Bronchial epithelial cell (primary cell): ENCODE data around the gene ISG15. TPM values are rescaled to one million over a fixed set of nuclear protein-coding genes. Genes with fewer than 3 reads are reported as not detected.
A peak's percentile ranks its signal among the peaks of the same experiment; 100 is the strongest.
"Not testable (repeated sequence)": the region's sequence is repeated elsewhere in the genome, so short reads cannot be mapped to it uniquely, and the experiment has no call there.

Experiments
- DNase-seq: peaks from one replicate; pipeline ENCODE4 v3.0.0-alpha.2; 2010; ENCODE audit warnings: low read depth
- FAIRE-seq: peaks from 2 replicates; lab custom pipeline; 2011; peaks lifted over from hg19 to GRCh38; lab: Jason Lieb, UNC
- H3K27me3 ChIP-seq: 2 replicates; pipeline ENCODE4 v1.5.1; 2011; ENCODE audit warnings: low read length; ENCODE audit not compliant: control insufficient read depth, insufficient read depth
- H3K36me3 ChIP-seq: 2 replicates; pipeline ENCODE4 v1.5.1; 2011; ENCODE audit warnings: low read length; ENCODE audit not compliant: control insufficient read depth, insufficient read depth
- H3K4me3 ChIP-seq: 2 replicates; pipeline ENCODE4 v1.5.1; 2011; ENCODE audit warnings: mild to moderate bottlenecking, low read depth, low read length, control low read depth
- CTCF ChIP-seq: IDR thresholded peaks from 2 replicates; pipeline ENCODE4 v1.5.1; 2011; ENCODE audit warnings: mild to moderate bottlenecking, moderate library complexity, low read length, control low read depth, inconsistent platforms; ENCODE audit not compliant: insufficient read depth, severe bottlenecking
- total RNA-seq: library from RNA; depleted of rRNA; stranded (reverse); fragments of >200 nt; gene quantifications from 2 replicates; pipeline ENCODE4 v1.2.1, GENCODE V29; 2014

Gene ISG15
- total RNA-seq, 1 donor from 2014 or later = 18.2 TPM

DNA sequence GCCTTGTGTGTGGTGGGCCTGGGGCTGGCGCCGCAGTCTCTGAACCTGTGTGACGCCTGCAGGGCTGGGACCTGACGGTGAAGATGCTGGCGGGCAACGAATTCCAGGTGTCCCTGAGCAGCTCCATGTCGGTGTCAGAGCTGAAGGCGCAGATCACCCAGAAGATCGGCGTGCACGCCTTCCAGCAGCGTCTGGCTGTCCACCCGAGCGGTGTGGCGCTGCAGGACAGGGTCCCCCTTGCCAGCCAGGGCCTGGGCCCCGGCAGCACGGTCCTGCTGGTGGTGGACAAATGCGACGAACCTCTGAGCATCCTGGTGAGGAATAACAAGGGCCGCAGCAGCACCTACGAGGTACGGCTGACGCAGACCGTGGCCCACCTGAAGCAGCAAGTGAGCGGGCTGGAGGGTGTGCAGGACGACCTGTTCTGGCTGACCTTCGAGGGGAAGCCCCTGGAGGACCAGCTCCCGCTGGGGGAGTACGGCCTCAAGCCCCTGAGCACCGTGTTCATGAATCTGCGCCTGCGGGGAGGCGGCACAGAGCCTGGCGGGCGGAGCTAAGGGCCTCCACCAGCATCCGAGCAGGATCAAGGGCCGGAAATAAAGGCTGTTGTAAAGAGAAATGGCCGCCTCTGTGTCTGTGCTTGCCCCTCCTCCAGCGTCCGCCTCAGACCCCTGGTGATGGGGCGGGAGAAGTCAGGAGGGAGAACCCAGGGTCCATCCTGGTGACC lies 788 bp downstream of the ISG15 start:
- no peak for TF ChIP-seq CTCF
- DNase-seq = no peak
- no peaks in the 10 kb centered on the region for H3K27me3 ChIP-seq
- no peaks in the 10 kb centered on the region for H3K36me3 ChIP-seq
- FAIRE-seq = no peak
- H3K4me3 ChIP-seq = peak overlapping the region; percentile 70

DNA sequence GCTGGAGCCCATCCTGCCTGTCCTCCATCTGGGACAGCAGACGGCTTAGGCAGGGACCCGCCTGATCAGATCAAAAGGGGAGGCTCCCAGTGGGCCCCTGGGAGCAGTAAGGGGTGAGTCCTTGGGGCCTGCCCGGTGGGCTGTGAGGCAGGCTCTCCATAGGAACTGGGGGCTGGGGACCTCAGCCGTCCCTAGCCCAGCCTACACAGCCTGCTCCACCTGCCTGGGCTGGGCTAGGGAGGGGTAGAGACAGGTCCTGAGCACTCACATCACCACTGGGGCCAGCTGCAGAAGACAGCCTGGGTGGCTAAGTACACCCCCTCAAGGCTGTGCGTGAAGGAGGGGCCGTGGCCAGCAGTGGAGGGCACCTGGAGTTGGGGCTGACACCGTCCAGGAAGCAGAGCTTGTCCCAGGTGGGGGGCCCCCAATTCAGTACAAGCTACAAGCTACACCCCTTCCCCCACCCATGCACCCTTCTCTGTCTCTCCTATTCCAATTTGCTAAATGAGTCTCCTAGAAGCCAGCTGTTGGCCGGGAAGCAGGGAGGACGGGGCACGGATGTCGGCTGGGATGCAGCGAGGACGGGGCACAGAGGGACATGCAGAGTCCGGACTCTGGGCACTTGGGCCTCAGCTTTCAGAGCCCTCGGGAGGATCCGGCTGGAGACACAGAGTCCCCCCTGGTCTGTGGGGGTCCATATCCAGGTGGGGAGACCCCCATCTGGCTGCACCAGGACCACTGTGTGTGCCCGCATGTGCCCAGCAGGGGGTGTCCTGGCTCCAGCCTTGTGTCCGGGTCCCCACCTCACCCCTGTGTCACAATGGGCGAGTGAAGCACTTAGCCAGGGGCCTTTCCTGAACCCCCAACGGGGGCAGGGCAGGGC lies 1.7 kb downstream of the ISG15 start:
- FAIRE-seq (no peak), DNase-seq (no peak)
- Histone ChIP-seq H3K4me3 (no peak overlapping the region), H3K36me3 (no peaks in the 10 kb centered on the region), H3K27me3 (no peaks in the 10 kb centered on the region)
- peak; percentile 49 for TF ChIP-seq CTCF

DNA sequence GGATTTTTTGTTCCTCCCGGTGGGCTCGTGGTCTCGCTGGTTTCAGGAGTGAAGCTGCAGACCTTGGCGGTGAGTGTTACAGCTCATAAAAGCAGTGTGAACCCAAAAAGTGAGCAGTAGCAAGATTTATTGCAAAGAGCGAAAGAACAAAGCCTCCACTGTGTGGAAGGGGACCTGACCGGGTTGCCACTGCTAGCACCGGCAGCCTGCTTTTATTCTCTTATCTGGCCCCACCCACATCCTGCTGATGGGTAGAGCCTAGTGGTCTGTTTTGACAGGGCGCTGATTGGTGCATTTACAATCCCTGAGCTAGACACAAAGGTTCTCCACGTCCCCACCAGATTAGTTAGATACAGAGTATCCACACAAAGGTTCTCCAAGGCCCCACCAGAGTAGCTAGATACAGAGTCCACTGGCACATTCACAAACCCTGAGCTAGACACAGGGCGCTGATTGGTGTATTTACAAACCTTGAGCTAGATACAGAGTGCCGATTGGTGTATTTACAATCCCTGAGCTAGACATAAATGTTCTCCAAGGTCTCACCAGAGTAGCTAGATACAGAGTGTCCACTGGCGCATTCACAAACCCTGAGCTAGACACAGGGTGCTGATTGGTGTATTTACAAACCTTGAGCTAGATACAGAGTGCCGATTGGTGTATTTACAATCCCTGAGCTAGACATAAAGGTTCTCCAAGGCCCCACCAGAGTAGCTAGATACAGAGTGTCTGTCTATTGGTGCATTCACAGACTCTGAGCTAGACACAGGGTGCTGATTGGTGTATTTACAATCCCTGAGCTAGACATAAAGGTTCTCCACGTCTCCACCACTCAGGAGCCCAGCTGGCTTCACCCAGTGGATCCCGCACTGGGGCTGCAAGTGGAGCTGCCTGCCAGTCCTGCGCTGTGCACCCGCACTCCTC lies 4.4 kb downstream of the ISG15 start:
- not testable (repeated sequence) for DNase-seq, FAIRE-seq, H3K36me3 ChIP-seq, H3K27me3 ChIP-seq, H3K4me3 ChIP-seq

DNA sequence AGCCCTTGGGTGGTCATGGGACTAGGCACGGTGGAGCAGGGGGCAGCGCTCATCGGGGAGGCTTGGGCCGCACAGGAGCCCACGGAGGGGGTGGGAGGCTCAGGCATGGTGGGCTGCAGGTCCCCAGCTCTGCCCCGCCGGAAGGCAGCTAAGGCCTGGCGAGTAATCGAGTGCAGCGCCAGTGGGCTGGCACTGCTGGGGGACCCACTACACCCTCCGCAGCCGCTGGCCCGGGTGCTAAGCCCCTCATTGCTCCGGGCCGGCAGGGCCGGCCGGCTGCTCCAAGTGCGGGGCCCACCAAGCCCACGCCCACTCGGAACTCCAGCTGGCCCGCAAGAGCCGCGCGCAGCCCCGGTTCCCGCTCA lies 5.0 kb downstream of the ISG15 start:
- DNase-seq, FAIRE-seq, H3K4me3 ChIP-seq, H3K36me3 ChIP-seq, H3K27me3 ChIP-seq: not testable (repeated sequence)

GRCh38 chr1:1019122-1019999 lies 6.1 kb downstream of the ISG15 start:
- H3K27me3 ChIP-seq = no peaks in the 10 kb centered on the region
- peaks cover 13% of the 10 kb centered on the region for H3K36me3 ChIP-seq
- FAIRE-seq (no peak), DNase-seq (peak; percentile 50)
- peak overlapping the region; percentile 70 for H3K4me3 ChIP-seq
- TF ChIP-seq CTCF = peak; percentile 61

DNA sequence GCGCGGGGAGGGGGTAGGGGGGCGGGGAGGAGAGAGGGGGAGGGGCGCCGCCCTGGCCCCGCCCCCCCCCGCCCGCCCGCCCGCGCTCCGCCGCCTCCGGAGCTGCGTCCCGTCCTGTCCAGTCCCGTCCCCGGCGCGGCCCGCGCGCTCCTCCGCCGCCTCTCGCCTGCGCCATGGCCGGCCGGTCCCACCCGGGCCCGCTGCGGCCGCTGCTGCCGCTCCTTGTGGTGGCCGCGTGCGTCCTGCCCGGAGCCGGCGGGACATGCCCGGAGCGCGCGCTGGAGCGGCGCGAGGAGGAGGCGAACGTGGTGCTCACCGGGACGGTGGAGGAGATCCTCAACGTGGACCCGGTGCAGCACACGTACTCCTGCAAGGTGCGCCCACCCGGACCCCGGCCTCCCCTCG lies 6.7 kb downstream of the ISG15 start, which contains the start of gene AGRN:
Gene AGRN (plus strand): TSS at position 121 of the 405 bp plus-strand sequence. CDS start 53 bp downstream, at position 174.
- DNase-seq = no peak
- Histone ChIP-seq H3K27me3 (no peaks in the 10 kb centered on the region), H3K36me3 (peaks cover 13% of the 10 kb centered on the region), H3K4me3 (peak within 1 kb of the TSS; percentile 70)
- TF ChIP-seq CTCF = no peak
- FAIRE-seq = no peak
